GM23338 (cell line): ENCODE results near the gene CNNM1. TPM values are rescaled to one million over a fixed set of nuclear protein-coding genes. Genes with fewer than 3 reads are reported as not detected.

ENCODE experiments used
- ATAC-seq: fragments of 200-7000 bp; cut with Tn5 transposase; 3 replicates; pipeline ENCODE4 v1.9.1; 2020
- DNase-seq: peaks from one replicate; pipeline ENCODE4 v3.0.0-alpha.2; 2015; ENCODE audit warnings: low spot score
- H2AFZ ChIP-seq: fragments of 200-600 bp; sonication (generic); 2 replicates; pipeline ENCODE4 v1.8.0; 2016; ENCODE audit warnings: antibody characterized with exemption, mild to moderate bottlenecking, moderate library complexity
- H3F3A ChIP-seq: fragments of 200-600 bp; sonication (generic); replicated peaks from 2 replicates; pipeline ENCODE4 v1.8.0; 2017; ENCODE audit warnings: antibody characterized with exemption, mixed run types, low read depth
- H3K27ac ChIP-seq: fragments of 200-600 bp; sonication (generic); 2 replicates; pipeline ENCODE4 v1.6.1; 2016; ENCODE audit warnings: low read depth
- H3K27me3 ChIP-seq: fragments of 200-600 bp; sonication (generic); 2 replicates; pipeline ENCODE4 v1.8.0; 2016; ENCODE audit warnings: mild to moderate bottlenecking, mixed run types, moderate library complexity; ENCODE audit not compliant: insufficient read depth
- H3K36me3 ChIP-seq: fragments of 200-600 bp; sonication (generic); 2 replicates; pipeline ENCODE4 v1.8.0; 2016; ENCODE audit warnings: mild to moderate bottlenecking; ENCODE audit not compliant: insufficient read depth
- H3K4me1 ChIP-seq: fragments of 200-600 bp; sonication (generic); 2 replicates; pipeline ENCODE4 v1.8.0; 2016; ENCODE audit warnings: mild to moderate bottlenecking, moderate library complexity; ENCODE audit not compliant: insufficient read depth
- H3K4me2 ChIP-seq: fragments of 200-600 bp; sonication (generic); 2 replicates; pipeline ENCODE4 v1.7.1; 2017; ENCODE audit warnings: mixed run types
- H3K4me3 ChIP-seq: fragments of 200-600 bp; sonication (generic); 2 replicates; pipeline ENCODE4 v1.6.1; 2016; ENCODE audit warnings: mixed run types
- H3K79me2 ChIP-seq: fragments of 200-600 bp; sonication (generic); replicated peaks from 2 replicates; pipeline ENCODE4 v1.8.0; 2017; ENCODE audit warnings: mild to moderate bottlenecking; ENCODE audit not compliant: insufficient read depth
- H3K9me2 ChIP-seq: fragments of 200-600 bp; sonication (generic); 2 replicates; pipeline ENCODE4 v1.8.0; 2017; ENCODE audit not compliant: insufficient read depth
- H4K20me1 ChIP-seq: fragments of 200-600 bp; sonication (generic); replicated peaks from 2 replicates; pipeline ENCODE4 v1.8.0; 2017; ENCODE audit warnings: mild to moderate bottlenecking; ENCODE audit not compliant: insufficient read depth
- H3K27ac Mint-ChIP-seq: 2 replicates; pipeline ENCODE4 v1.8.0; 2020; ENCODE audit warnings: inconsistent platforms, mild to moderate bottlenecking, moderate library complexity, mixed read lengths
- H3K27me3 Mint-ChIP-seq: 3 replicates; pipeline ENCODE4 v1.8.0; 2022; ENCODE audit warnings: low read depth, mild to moderate bottlenecking, moderate library complexity, mixed read lengths, inconsistent platforms; ENCODE audit not compliant: insufficient read depth, poor library complexity
- H3K36me3 Mint-ChIP-seq: 3 replicates; pipeline ENCODE4 v1.8.0; 2021; ENCODE audit warnings: low read depth, mild to moderate bottlenecking, inconsistent platforms, moderate library complexity, mixed read lengths
- H3K4me1 Mint-ChIP-seq: 3 replicates; pipeline ENCODE4 v1.8.0; 2020; ENCODE audit warnings: mild to moderate bottlenecking, inconsistent platforms, mixed read lengths
- H3K4me3 Mint-ChIP-seq: 3 replicates; pipeline ENCODE4 v1.8.0; 2021; ENCODE audit warnings: moderate library complexity, mild to moderate bottlenecking, inconsistent platforms, mixed read lengths
- H3K9me3 Mint-ChIP-seq: 3 replicates; pipeline ENCODE4 v1.8.0; 2020; ENCODE audit warnings: moderate library complexity, mild to moderate bottlenecking, inconsistent platforms, mixed read lengths
- CREB1 ChIP-seq: fragments of 250-450 bp; sonication (Bioruptor Pico); IDR thresholded peaks from 2 replicates; pipeline ENCODE4 v1.5.0; 2020; ENCODE audit warnings: low read depth, mild to moderate bottlenecking, moderate library complexity
- ETS1 ChIP-seq: IDR thresholded peaks from 2 replicates; pipeline ENCODE4 v1.6.1; 2016; ENCODE audit warnings: antibody characterized with exemption
- EZH2phosphoT487 ChIP-seq: fragments of 200-600 bp; sonication (generic); IDR thresholded peaks from one replicate; pipeline ENCODE4 v1.8.1; 2018; ENCODE audit warnings: antibody characterized with exemption; ENCODE audit not compliant: unreplicated experiment
- JUNB ChIP-seq: IDR thresholded peaks from one replicate; pipeline ENCODE4 v1.6.1; 2016; ENCODE audit warnings: antibody characterized with exemption; ENCODE audit not compliant: unreplicated experiment
- ZNF331 ChIP-seq: fragments of 250-450 bp; sonication (Bioruptor Pico); IDR thresholded peaks from 2 replicates; pipeline ENCODE4 v1.5.0; 2020; ENCODE audit warnings: low read depth, mild to moderate bottlenecking, moderate library complexity
- ZNF462 ChIP-seq: fragments of 250-450 bp; sonication (Bioruptor Pico); IDR thresholded peaks from 2 replicates; pipeline ENCODE4 v1.5.0; 2020; ENCODE audit warnings: mild to moderate bottlenecking, moderate library complexity
- polyA plus RNA-seq: library from polyadenylated mRNA; unstranded; fragments of >200 nt; fragmentation: Nextera tagmentation; extraction: Ambion mirVana; gene quantifications from 2 replicates; pipeline ENCODE4 v1.2.1, GENCODE V29; 2016
- total RNA-seq: library from RNA; depleted of rRNA; stranded (reverse); fragments of >200 nt; shearing (Covaris generic); gene quantifications from 2 replicates; pipeline ENCODE4 v1.2.3, GENCODE V29; 2014

The CNNM1 gene
- total and polyA plus RNA-seq, 2 experiments from 2014 or later = 0.52 to 0.90 TPM

- TF ChIP-seq ZNF462 (CRISPR knock-in tag) (no peak), ETS1 (no peak), EZH2phosphoT487 (no peak), CREB1 (CRISPR knock-in tag) (no peak), ZNF331 (CRISPR knock-in tag) (no peak)
Observed at GRCh38 chr10:99304862-99305229, 24.3 kb upstream of the CNNM1 start (continued).

DNA sequence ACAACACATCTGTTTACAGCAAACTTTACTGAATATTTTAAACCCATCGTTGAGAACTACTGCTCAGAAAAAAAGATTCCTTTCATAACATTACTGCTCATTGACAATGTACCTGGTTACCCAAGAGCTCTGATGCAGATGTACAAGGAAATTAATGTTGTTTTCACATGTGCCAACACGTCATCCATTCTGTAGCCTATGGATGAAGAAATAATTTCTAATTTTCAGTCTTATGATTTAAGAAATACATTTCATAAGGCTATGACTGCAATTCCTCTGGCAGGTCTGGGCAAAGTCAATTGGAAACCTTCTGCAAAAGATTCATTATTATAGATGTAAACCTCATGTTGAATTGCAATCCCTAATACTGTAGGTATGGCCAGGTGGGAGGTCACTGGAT, 16.7 kb upstream of the CNNM1 start:
- no peaks in the 10 kb centered on the region; the same call in 1 of the 2 replicates for H3K9me2 ChIP-seq
- peaks cover 17% of the 10 kb centered on the region for H3K9me3 Mint-ChIP-seq
- no peak overlapping the region for H3K4me3 Mint-ChIP-seq
- no peak overlapping the region for H3K27ac Mint-ChIP-seq
- H3K27me3 ChIP-seq = no peaks in the 10 kb centered on the region
- no peak overlapping the region for H3K4me3 ChIP-seq
- H3K4me1 Mint-ChIP-seq = no peaks in the 10 kb centered on the region
- H3F3A ChIP-seq = no peaks in the 10 kb centered on the region
- H3K27ac ChIP-seq = no peak overlapping the region
- no peak overlapping the region for H3K4me2 ChIP-seq
- H2AFZ ChIP-seq = no peak overlapping the region
- H3K36me3 ChIP-seq = 0 out of 2 replicates have a peak, but pooled peaks cover 4% of the 10 kb centered on the region
- H3K4me1 ChIP-seq = no peaks in the 10 kb centered on the region
- H3K79me2 ChIP-seq = no peaks in the 10 kb centered on the region
- ATAC-seq (no peak), DNase-seq (no peak)
- H4K20me1 ChIP-seq = no peaks in the 10 kb centered on the region
- H3K36me3 Mint-ChIP-seq = no peaks in the 10 kb centered on the region
- H3K27me3 Mint-ChIP-seq = peaks cover 9% of the 10 kb centered on the region
- TF ChIP-seq JUNB (no peak), ZNF462 (CRISPR knock-in tag) (no peak), ETS1 (no peak)
